GM18867 (cell line): Measurements from ENCODE around the gene CWH43.
"Not testable (repeated sequence)": the region's sequence is repeated elsewhere in the genome, so short reads cannot be mapped to it uniquely, and the experiment has no call there.

Experiments
- ATAC-seq: cut with Tn5 transposase; IDR thresholded peaks from one replicate; pipeline ENCODE4 v1.9.1; 2021; ENCODE audit warnings: mild to moderate bottlenecking, moderate library complexity; ENCODE audit not compliant: unreplicated experiment

The CWH43 gene

GRCh38 chr4:48985976-48986653, at the start of gene CWH43:
Gene CWH43, plus strand, starts transcription at chr4:48986275. Its CDS starts 155 bp downstream, at chr4:48986430.
- ATAC-seq: no peak

GRCh38 chr4:48937033-48937432, 49.0 kb upstream of the CWH43 start:
- ATAC-seq: no peak

- ATAC-seq: no peak
These were observed 47.2 kb upstream of the CWH43 start for GRCh38 chr4:48938831-48939230.

GRCh38 chr4:48939785-48940184, 46.3 kb upstream of the CWH43 start:
- ATAC-seq: no peak

GRCh38 chr4:48943387-48943786, 42.7 kb upstream of the CWH43 start:
- ATAC-seq: no peak

GRCh38 chr4:48944252-48944651, 41.8 kb upstream of the CWH43 start:
- ATAC-seq: no peak

GRCh38 chr4:48944756-48945241, 41.3 kb upstream of the CWH43 start:
- no peak for ATAC-seq

GRCh38 chr4:48945981-48946380, 40.1 kb upstream of the CWH43 start:
- no peak for ATAC-seq

- no peak for ATAC-seq
These were observed 38.3 kb upstream of the CWH43 start for GRCh38 chr4:48947731-48948130.

GRCh38 chr4:48949086-48949485, 37.0 kb upstream of the CWH43 start:
- no peak for ATAC-seq

GRCh38 chr4:48949518-48950219, 36.4 kb upstream of the CWH43 start:
- ATAC-seq: no peak

- no peak for ATAC-seq
These were observed 31.8 kb upstream of the CWH43 start for GRCh38 chr4:48954314-48954713.

- ATAC-seq: not testable (repeated sequence)
These were observed 28.7 kb upstream of the CWH43 start for GRCh38 chr4:48957366-48957765.

- no peak for ATAC-seq
These were observed 27.5 kb upstream of the CWH43 start for GRCh38 chr4:48958582-48958981.

- no peak for ATAC-seq
These were observed 25.0 kb upstream of the CWH43 start for GRCh38 chr4:48960988-48961635.

- no peak for ATAC-seq
These were observed 23.4 kb upstream of the CWH43 start for GRCh38 chr4:48962636-48963035.

- ATAC-seq: peak; percentile 94
These were observed 22.9 kb upstream of the CWH43 start for GRCh38 chr4:48963042-48963679.

- ATAC-seq: no peak
These were observed 19.0 kb upstream of the CWH43 start for GRCh38 chr4:48967101-48967500.

- no peak for ATAC-seq
These were observed 18.4 kb upstream of the CWH43 start for GRCh38 chr4:48967631-48968030.

- no peak for ATAC-seq
These were observed 17.3 kb upstream of the CWH43 start for GRCh38 chr4:48968814-48969213.

- no peak for ATAC-seq
These were observed 15.6 kb upstream of the CWH43 start for GRCh38 chr4:48970471-48970921.
